ENCODE results near the gene VPS13A.

GRCh38 chr9:77290373-77290772 is 113.0 kb downstream of the VPS13A start:
- TF ChIP-seq CTCF (conservative IDR thresholded peaks at IDR 0.05; ENCODE audit: low read depth, low read length) = no peak
- no peak for TF ChIP-seq EZH2 (IDR thresholded peaks at IDR 0.05; ENCODE audit: borderline replicate concordance, low read depth, low read length, poor library complexity, severe bottlenecking)
